ENCODE results near the gene WNT3A.

GRCh38 chr1:228073061-228073856 is 66.5 kb downstream of the WNT3A start:
- TF ChIP-seq CTCF (conservative IDR thresholded peaks at IDR 0.05; ENCODE audit: low read depth, low read length) (no peak), EZH2phosphoT487 (IDR thresholded peaks at IDR 0.05; ENCODE audit: borderline replicate concordance, low read length) (no peak)

Measured in PC-3 (cell line).